CD4-positive, alpha-beta T cell treated with Interleukin-1 beta for 1 hour (primary cell): Measurements from ENCODE around the gene SLC15A1.

Source experiments
- DNase-seq, 2 donors: peaks; one replicate each; pipeline ENCODE4 v3.0.0-alpha.2; 2020 to 2022

Gene SLC15A1

GRCh38 chr13:98746968-98747367, 5.5 kb downstream of the SLC15A1 start:
- DNase-seq = no peak

GRCh38 chr13:98743377-98743776, 9.1 kb downstream of the SLC15A1 start:
- no peak for DNase-seq

DNA sequence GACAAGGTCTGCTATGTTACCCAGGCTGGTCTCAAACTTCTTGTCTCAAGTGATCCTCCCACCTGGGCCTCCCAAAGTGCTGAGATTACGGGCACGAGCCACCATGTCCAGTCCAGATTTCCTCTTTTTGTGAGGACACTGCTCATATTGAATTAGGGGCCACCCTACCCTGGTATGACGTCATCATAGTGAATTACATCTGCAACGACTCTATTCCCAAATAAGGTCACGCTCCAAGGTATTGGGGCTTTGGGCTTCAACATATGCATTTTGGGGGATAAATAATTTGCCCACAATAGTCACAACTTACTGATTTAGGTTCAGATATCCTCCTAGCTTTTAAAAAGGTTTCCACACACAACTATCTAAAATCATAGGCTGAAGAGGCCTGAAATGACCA, 9.5 kb downstream of the SLC15A1 start:
- DNase-seq = no peak

GRCh38 chr13:98741741-98742435, 10.6 kb downstream of the SLC15A1 start:
- DNase-seq = no peak

- no peak for DNase-seq
These were observed 12.3 kb downstream of the SLC15A1 start for GRCh38 chr13:98740131-98740530.

- no peak for DNase-seq
These were observed 13.5 kb downstream of the SLC15A1 start for GRCh38 chr13:98738993-98739392.

DNA sequence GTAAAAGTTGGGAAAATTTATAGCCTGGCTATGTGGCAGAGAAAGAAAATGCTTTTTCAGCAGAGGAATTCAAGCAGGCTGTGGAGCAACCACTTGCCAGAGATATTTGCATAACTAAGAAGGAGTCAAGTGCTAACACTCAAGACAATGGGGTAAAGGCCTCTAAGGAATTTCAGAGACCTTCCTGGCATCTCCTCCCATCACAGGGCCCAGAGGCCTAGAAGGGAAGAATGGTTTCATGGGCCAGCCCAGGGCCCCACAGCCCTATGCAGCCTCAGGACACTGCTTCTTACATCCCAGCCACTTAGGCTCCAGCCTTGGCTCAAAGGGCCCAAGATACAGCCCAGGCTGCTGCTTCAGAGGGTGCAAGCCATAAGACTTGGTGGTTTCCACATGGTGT, 14.3 kb downstream of the SLC15A1 start:
- DNase-seq = no peak

GRCh38 chr13:98731925-98732324, 20.5 kb downstream of the SLC15A1 start:
- no peak for DNase-seq

GRCh38 chr13:98731038-98731437, 21.4 kb downstream of the SLC15A1 start:
- no peak for DNase-seq

GRCh38 chr13:98730441-98730840, 22.0 kb downstream of the SLC15A1 start:
- no peak for DNase-seq

DNA sequence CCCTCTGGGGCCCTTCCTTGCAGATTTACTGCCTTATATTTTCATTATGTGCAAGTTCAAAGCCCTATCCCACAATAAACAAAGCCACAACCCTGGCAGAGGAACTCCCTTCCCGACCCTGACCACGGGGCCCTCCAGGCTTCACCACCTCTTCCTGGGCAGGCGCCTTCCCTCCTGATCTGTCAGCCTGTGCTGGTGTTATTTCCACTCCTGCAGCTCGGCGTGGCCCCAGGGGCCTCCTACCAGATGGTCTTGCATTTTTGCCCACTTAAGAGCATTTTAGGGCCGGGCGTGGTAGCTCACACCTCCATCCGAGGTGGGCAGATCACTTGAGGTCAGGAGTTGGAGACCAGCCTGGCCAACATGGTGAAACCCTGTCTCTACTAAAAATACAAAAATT, 22.8 kb downstream of the SLC15A1 start:
- no peak for DNase-seq

GRCh38 chr13:98722958-98723357, 29.5 kb downstream of the SLC15A1 start:
- no peak for DNase-seq

- DNase-seq = no peak
These were observed 30.5 kb downstream of the SLC15A1 start for GRCh38 chr13:98721825-98722510.

DNA sequence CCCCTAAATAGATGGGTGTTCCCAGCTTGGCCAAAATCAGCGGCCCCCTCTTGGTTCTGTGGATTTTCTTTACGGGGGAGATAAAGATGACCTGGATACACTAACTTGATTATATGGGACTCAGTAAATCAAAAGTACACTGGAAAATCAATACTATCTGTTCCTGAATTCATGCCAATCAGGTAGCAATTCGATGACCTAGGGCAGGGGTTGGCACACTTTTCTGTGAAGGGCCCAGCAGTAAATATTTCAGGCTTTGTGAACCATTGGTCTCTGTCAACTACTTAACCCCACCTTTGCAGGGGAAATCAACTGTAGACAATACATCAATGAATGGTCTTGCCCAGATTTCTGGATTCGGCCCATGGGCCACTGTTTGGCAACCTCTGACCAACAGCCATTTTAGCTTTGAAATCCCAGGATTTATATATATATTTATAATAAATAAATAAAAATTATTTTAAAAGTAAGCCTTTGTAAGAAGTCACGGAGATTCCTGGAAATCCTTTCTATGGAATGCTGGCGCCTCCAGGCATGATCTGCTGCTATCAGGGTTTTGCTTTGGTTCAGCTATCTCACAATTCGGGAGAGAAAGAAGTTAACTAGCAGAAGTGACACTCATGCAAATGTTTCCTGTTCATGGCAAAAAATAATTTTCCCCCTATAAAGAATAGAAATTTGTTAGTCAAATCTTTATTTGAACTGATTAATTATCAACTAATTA, 32.8 kb downstream of the SLC15A1 start:
- no peak for DNase-seq

DNA sequence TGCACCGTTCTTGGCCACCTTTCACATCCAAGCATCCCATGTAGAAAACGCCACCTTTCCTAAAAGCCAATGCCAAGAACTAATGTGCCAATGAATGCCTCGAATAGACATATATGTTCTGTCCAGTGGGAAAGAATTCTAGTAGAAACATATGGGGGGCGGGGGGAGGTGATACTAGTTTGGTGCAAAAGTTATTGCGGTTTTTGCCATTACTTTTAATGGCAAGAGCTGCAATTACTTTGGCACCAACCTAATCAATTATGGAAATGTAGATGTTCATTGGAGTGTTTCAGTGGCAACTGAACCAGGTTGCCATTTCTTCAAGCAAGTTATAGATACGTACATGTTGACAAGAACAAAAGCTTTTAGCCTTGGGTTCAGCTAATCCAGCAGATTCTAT, 34.6 kb downstream of the SLC15A1 start:
- no peak for DNase-seq

- no peak for DNase-seq
These were observed 35.2 kb downstream of the SLC15A1 start for GRCh38 chr13:98717256-98717655.

DNA sequence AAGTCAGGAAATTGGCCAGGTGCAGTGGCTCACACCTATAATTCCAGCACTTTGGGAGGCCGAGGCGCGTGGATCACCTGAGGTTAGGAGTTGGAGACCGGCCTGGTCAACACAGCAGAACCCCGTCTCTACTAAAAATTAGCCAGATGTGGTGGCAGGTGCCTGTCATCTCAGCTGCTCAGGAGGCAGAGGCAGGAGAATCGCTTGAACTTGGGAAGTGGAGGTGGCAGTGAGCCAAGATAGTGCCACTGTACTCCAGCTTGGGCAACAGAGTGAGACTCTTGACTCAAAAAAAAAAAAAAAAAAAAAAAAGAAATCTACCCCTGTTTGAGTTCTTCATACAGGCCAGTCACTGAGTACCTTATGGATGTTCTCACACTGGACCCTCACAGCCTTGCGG, 42.0 kb downstream of the SLC15A1 start:
- no peak for DNase-seq

DNA sequence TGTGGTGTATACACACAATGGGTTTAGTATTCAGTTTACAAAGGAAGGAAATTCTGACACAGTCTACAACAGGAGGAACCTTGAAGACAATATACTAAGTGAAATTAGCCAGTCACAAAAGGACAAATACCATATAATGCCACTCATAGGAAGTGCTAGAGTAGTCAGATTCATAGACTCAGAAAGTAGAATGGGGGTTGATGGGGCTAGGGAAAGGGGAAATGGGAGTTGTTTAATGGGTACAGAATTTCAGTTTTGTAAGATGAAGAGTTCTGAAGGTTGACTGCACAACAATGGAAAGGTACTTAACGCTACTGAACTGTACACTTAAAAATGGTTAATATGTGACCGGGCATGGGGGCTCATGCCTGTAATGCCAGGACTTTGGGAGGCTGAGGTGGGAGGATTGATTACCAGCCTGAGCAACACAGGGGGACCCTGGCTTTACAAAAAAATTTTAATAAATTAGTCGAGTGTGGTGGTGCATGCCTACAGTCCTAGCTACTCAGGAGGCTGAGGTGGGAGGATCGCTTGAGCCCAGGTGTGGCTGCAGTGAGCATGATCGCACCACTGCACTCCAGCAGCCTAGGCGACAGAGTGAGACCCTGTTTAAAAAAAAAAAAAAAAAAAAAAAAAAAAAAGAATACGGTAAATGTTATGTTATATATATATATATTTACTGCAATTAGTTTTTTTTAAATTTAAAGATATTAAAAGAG, 45.0 kb downstream of the SLC15A1 start:
- DNase-seq = no peak

- DNase-seq = no peak
These were observed 45.9 kb downstream of the SLC15A1 start for GRCh38 chr13:98706446-98707110.

DNA sequence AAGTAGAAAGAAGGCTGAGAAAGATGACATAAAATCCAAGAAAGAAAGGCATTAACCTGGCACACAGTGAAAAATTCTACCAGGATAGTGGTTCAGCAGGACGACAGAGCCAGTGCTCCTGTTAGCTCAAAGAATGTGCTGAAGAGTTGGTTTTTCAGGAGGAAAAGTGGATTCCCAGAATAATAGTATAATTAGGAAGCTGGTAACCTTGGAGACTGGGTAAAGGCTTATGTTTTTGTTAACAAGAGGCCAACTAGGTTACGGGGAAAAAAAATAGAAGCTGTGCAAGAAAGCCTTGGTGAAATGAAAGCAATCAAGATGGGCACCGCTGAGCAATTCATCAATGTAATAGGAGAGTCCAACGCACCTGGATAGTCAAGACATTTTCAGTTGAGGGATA, 54.7 kb downstream of the SLC15A1 start:
- no peak for DNase-seq

DNA sequence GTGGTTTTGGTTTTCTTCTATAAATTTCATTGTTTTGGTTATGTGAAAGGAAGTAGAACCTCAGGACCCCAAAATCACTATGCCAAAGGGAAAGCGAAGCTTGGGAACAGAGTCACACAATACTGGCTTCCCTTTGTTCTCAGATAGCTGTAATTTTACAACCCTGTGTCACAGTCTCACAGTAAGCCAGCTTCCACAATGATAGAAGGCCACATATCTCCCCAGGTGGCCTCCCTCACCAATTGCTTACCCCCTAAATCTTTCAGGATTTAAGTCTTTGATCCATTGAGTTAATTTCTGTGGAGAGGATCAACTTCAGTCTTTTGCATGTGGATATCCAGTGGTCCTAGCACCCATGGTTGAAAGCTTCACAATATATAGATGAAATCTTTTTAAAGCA, 58.7 kb downstream of the SLC15A1 start:
- no peak for DNase-seq

- no peak for DNase-seq
These were observed 61.1 kb downstream of the SLC15A1 start for GRCh38 chr13:98691360-98691759.
